Raji (cell line): ENCODE results near the gene PCDHB15.

ENCODE experiments used
- POLR2A ChIP-seq: IDR thresholded peaks from 2 replicates; pipeline ENCODE4 v1.6.1; 2011; ENCODE audit warnings: low read depth, low read length, control low read depth; ENCODE audit not compliant: insufficient read depth

Gene PCDHB15

DNA sequence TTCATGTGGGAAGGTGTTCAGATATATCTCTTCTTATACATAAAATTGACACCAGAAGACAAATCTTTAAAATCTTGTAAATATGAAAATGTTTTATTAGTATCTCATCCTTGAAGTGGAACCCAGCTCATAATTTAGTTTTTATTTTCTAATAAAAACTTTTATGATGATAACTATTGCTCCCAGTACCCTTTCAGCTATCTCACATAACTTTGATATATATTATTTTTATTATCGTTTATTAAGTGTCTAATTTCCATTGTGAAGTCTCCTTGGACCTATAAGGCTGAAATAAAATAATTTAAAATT is 16.0 kb downstream of the PCDHB15 start:
- no peak for TF ChIP-seq POLR2A

DNA sequence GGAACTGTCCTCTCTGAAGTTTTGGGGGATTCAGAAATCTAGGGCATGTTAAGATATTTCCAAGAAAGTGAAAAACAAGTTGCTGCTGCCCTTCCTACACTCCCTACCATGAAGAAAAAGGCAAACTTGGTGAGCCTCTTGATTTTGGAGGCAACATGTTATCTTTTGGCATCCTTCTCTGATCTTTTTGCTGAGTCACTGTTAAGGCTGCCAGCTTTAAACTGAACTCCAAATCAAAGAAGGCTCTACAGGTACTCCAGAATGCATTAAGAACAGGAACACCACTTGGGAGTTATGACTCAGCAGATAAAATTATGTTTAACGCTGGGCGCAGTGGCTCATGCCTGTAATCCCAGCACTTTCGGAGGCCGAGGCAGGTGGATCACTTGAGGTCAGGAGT is 24.0 kb downstream of the PCDHB15 start:
- no peak for TF ChIP-seq POLR2A

DNA sequence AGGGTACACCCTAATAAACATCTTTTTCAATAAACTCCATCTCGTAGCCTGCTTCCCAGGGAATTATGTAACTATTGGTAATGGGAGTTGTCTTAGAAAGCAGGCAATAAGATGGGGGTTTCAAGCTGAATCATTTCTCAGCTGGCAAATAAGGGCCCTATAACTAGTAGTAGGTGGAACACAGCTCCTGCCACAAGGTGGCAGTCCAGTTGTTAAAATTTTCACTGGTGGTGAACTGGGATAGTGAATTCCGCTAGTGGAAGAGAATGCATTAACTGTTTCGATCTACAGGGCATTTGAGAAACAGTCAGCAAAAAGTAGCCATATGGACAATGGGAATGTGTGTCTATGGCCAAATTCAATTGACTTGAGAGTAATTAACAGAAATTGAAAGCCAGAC is 27.7 kb downstream of the PCDHB15 start:
- no peak for TF ChIP-seq POLR2A

DNA sequence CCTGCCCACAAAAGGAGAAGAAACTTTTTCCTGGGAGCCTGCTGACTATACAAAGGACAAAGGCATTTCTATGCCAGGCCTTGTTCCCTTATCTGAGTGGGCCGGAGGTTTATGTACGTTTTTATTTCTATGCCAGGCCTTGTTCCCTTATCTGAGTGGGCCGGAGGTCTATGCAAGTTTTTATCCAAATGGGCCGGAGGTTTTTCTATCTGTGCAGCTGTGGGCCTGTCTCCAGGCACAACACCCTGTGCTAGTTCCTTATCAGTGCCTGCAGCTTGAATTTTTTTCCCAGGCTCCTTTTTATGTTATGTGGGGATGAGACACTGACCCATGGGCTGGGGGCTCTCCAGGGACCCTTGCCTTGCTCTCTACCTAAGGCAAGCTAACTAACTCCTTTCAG is 53.2 kb downstream of the PCDHB15 start:
- TF ChIP-seq POLR2A = no peak
